Bronchial epithelial cell (primary cell): ENCODE measurements around the gene KCTD8. TPM values are rescaled to one million over a fixed set of nuclear protein-coding genes. Genes with fewer than 3 reads are reported as not detected.

ENCODE experiments used
- DNase-seq: peaks from one replicate; pipeline ENCODE4 v3.0.0-alpha.2; 2010; ENCODE audit warnings: low read depth
- FAIRE-seq: peaks from 2 replicates; lab custom pipeline; 2011; peaks lifted over from hg19 to GRCh38; lab: Jason Lieb, UNC
- H3K27me3 ChIP-seq: 2 replicates; pipeline ENCODE4 v1.5.1; 2011; ENCODE audit warnings: low read length; ENCODE audit not compliant: control insufficient read depth, insufficient read depth
- H3K36me3 ChIP-seq: 2 replicates; pipeline ENCODE4 v1.5.1; 2011; ENCODE audit warnings: low read length; ENCODE audit not compliant: control insufficient read depth, insufficient read depth
- H3K4me3 ChIP-seq: 2 replicates; pipeline ENCODE4 v1.5.1; 2011; ENCODE audit warnings: mild to moderate bottlenecking, low read depth, low read length, control low read depth
- total RNA-seq: library from RNA; depleted of rRNA; stranded (reverse); fragments of >200 nt; gene quantifications from 2 replicates; pipeline ENCODE4 v1.2.1, GENCODE V29; 2014
- TF ChIP-seq, protein P1 (sequence below): IDR thresholded peaks from 2 replicates; pipeline ENCODE4 v1.5.1; 2011; ENCODE audit warnings: mild to moderate bottlenecking, moderate library complexity, low read length, control low read depth, inconsistent platforms; ENCODE audit not compliant: insufficient read depth, severe bottlenecking

The KCTD8 gene
- total RNA-seq, 1 donor from 2014 or later = under 0.01 TPM

- no peaks in the 10 kb centered on the region for H3K36me3 ChIP-seq
- TF ChIP-seq, protein P1, sequence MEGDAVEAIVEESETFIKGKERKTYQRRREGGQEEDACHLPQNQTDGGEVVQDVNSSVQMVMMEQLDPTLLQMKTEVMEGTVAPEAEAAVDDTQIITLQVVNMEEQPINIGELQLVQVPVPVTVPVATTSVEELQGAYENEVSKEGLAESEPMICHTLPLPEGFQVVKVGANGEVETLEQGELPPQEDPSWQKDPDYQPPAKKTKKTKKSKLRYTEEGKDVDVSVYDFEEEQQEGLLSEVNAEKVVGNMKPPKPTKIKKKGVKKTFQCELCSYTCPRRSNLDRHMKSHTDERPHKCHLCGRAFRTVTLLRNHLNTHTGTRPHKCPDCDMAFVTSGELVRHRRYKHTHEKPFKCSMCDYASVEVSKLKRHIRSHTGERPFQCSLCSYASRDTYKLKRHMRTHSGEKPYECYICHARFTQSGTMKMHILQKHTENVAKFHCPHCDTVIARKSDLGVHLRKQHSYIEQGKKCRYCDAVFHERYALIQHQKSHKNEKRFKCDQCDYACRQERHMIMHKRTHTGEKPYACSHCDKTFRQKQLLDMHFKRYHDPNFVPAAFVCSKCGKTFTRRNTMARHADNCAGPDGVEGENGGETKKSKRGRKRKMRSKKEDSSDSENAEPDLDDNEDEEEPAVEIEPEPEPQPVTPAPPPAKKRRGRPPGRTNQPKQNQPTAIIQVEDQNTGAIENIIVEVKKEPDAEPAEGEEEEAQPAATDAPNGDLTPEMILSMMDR = no peak
- no peak for DNase-seq
- peak; percentile 50 for FAIRE-seq
- H3K27me3 ChIP-seq = no peaks in the 10 kb centered on the region
- H3K4me3 ChIP-seq = no peak overlapping the region
Measured at GRCh38 chr4:44256414-44256813, 192.2 kb downstream of the KCTD8 start.

DNA sequence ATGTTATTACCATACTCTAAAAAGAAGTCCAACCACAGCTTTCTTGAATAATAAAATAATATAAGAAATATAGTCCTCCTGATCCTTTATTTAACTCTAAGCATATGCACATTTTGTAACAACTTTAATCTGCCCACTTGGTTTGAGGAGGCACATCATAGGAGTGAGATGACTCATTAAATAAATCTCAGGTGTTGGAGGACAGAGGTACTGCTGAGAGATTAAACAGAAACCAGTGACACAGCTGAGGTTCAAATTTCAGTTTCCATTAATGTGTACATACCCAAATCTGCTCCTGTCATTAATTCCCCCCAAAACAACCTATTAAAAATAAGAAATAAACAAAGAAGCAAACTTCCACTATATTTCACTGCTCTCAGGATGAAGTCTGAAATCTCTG, 211.0 kb downstream of the KCTD8 start:
- DNase-seq (peak; percentile 11), FAIRE-seq (no peak)
- no peaks in the 10 kb centered on the region for H3K27me3 ChIP-seq
- H3K36me3 ChIP-seq = no peaks in the 10 kb centered on the region
- TF ChIP-seq, protein P1 = no peak
- H3K4me3 ChIP-seq = no peak overlapping the region

- no peaks in the 10 kb centered on the region for H3K36me3 ChIP-seq
- H3K4me3 ChIP-seq = no peak overlapping the region
- TF ChIP-seq, protein P1 = no peak
- FAIRE-seq = no peak
- H3K27me3 ChIP-seq = no peaks in the 10 kb centered on the region
- DNase-seq = no peak
Measured at GRCh38 chr4:44235897-44236296, 212.7 kb downstream of the KCTD8 start.

GRCh38 chr4:44232262-44232661, 216.3 kb downstream of the KCTD8 start:
- no peak for DNase-seq
- Histone ChIP-seq H3K36me3 (no peaks in the 10 kb centered on the region), H3K4me3 (no peak overlapping the region), H3K27me3 (no peaks in the 10 kb centered on the region)
- TF ChIP-seq, protein P1 = no peak
- FAIRE-seq = no peak

DNA sequence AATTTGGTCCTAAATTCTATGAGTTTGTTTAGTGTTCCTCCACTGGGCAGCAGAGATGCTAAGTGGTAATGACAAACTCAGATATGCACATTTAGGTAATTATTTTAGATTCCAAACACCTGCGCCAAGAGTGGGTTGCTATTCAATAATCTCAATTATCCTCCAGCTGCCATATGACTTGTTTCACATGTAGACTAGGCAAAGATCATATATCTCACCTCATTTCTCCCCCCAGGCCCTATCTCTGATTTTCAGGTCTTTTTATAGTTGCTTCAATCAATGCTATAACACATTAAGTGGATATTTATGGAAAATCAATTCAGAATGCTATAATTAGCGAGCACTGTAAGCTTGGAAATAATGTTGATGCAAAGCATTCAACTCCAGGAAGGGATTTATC, 217.6 kb downstream of the KCTD8 start:
- DNase-seq (no peak), FAIRE-seq (no peak)
- no peaks in the 10 kb centered on the region for H3K27me3 ChIP-seq
- no peak overlapping the region for H3K4me3 ChIP-seq
- H3K36me3 ChIP-seq = no peaks in the 10 kb centered on the region
- TF ChIP-seq, protein P1 = no peak

DNA sequence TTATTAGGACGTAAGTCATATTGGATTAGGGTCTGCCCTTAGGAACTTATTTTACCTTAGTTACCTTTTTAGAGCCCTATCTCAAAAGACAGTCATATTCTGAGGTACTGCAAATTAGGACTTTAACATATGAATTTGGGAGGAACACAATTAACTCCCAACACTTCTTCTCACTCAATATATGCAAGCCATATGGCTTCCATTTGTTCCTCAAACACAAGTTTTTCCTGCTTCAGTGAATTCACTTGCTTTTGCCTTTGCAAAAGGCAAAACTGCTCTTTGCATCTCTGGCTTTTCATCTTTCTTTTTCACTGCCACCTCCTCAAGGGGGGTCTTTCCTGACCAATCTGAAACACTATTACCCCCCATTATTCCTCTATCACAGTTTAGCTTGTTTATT, 220.3 kb downstream of the KCTD8 start:
- TF ChIP-seq, protein P1 = no peak
- no peak for FAIRE-seq
- Histone ChIP-seq H3K36me3 (no peaks in the 10 kb centered on the region), H3K4me3 (no peak overlapping the region), H3K27me3 (no peaks in the 10 kb centered on the region)
- DNase-seq = no peak
